HepG2 (cell line): ENCODE data around the gene NCBP3. TPM values are rescaled to one million over a fixed set of nuclear protein-coding genes. Genes with fewer than 3 reads are reported as not detected.

ENCODE experiments used
- BCLAF1 ChIP-seq: fragments of 450-650 bp; IDR thresholded peaks from 2 replicates; pipeline ENCODE4 v1.6.1; 2017; ENCODE audit warnings: mild to moderate bottlenecking
- MIER2 ChIP-seq: IDR thresholded peaks from 2 replicates; pipeline ENCODE4 v1.6.1; 2016; ENCODE audit warnings: missing biosample characterization, missing genetic modification reagents
- PHF20 ChIP-seq: sonication (generic); formaldehyde crosslinking; IDR thresholded peaks from 2 replicates; pipeline ENCODE4 v1.5.0; 2020; ENCODE audit warnings: mild to moderate bottlenecking, missing genetic modification reagents
- SIX4 ChIP-seq: sonication (generic); formaldehyde crosslinking; IDR thresholded peaks from 2 replicates; pipeline ENCODE4 v1.4.0; 2020; ENCODE audit warnings: missing genetic modification reagents
- XBP1 ChIP-seq: sonication (generic); formaldehyde crosslinking; IDR thresholded peaks from 2 replicates; pipeline ENCODE4 v1.5.0; 2020; ENCODE audit warnings: missing genetic modification reagents
- ZBTB1 ChIP-seq: sonication (generic); formaldehyde crosslinking; IDR thresholded peaks from 2 replicates; pipeline ENCODE4 v1.4.0; 2020; ENCODE audit warnings: missing genetic modification reagents, borderline replicate concordance
- ZBTB40 ChIP-seq, 2 experiments: fragments of 450-650 bp in 1 of 2; sonication (generic) in 1 of 2; formaldehyde crosslinking in 1 of 2; IDR thresholded peaks; 2 replicates each; pipeline versions ENCODE4 v1.6.1 to v1.8.0; 2016 to 2022; ENCODE audit warnings: antibody characterized with exemption in 1 of 2, mild to moderate bottlenecking in 1 of 2, missing genetic modification reagents in 1 of 2
- ZBTB43 ChIP-seq: sonication (generic); formaldehyde crosslinking; conservative IDR thresholded peaks from 2 replicates; pipeline ENCODE4 v1.4.0; 2020; ENCODE audit warnings: missing genetic modification reagents
- ZNF138 ChIP-seq: sonication (generic); formaldehyde crosslinking; IDR thresholded peaks from 2 replicates; pipeline ENCODE4 v1.5.0; 2020; ENCODE audit warnings: mild to moderate bottlenecking, low read depth, missing genetic modification reagents
- ZNF225 ChIP-seq: sonication (generic); formaldehyde crosslinking; IDR thresholded peaks from 2 replicates; pipeline ENCODE4 v1.4.0; 2020; ENCODE audit warnings: mild to moderate bottlenecking, missing genetic modification reagents
- ZNF234 ChIP-seq: sonication (generic); formaldehyde crosslinking; conservative IDR thresholded peaks from 2 replicates; pipeline ENCODE4 v1.5.1; 2020; ENCODE audit warnings: mild to moderate bottlenecking, missing genetic modification reagents
- ZNF326 ChIP-seq: sonication (generic); formaldehyde crosslinking; IDR thresholded peaks from 2 replicates; pipeline ENCODE4 v1.4.0; 2020; ENCODE audit warnings: missing genetic modification reagents, borderline replicate concordance
- ZNF44 ChIP-seq: sonication (generic); formaldehyde crosslinking; IDR thresholded peaks from 2 replicates; pipeline ENCODE4 v1.5.1; 2020; ENCODE audit warnings: mild to moderate bottlenecking, missing genetic modification reagents
- ZNF556 ChIP-seq: sonication (generic); formaldehyde crosslinking; IDR thresholded peaks from 2 replicates; pipeline ENCODE4 v1.4.0; 2020; ENCODE audit warnings: mild to moderate bottlenecking, missing genetic modification reagents, borderline replicate concordance
- ZNF614 ChIP-seq: IDR thresholded peaks from 2 replicates; pipeline ENCODE4 v1.6.1; 2018; ENCODE audit warnings: missing biosample characterization, missing genetic modification reagents, inconsistent platforms, borderline replicate concordance
- polyA plus RNA-seq, 8 experiments: library from polyadenylated mRNA; depleted of rRNA in 3 of 8; stranded (reverse) in 7 of 8; unstranded in 1 of 8; fragments of >200 nt; fragmentation: Illumina TruSeq in 4 of 8; extraction: Trizol in 4 of 8; gene quantifications; 2 replicates each; pipeline versions ENCODE4 v1.2.1 to v1.2.3, GENCODE V29; 2011 to 2016; ENCODE audit warnings: low read depth in 4 of 8, missing spikeins in 1 of 8, mixed read lengths in 1 of 8; ENCODE audit not compliant: insufficient read depth in 1 of 8
- total RNA-seq, 5 experiments: library from RNA; depleted of rRNA; stranded (reverse); fragments of >200 nt; fragmentation: Illumina TruSeq; extraction: Trizol; gene quantifications; 2 replicates each; pipeline ENCODE4 v1.2.3, GENCODE V29; 2016; ENCODE audit warnings: low read depth in 1 of 5

The NCBP3 gene
- total and polyA plus RNA-seq, 2 of the 13 experiments (the other 11 are each of a cell fraction or from before 2014, with no cell fraction given): 19.5 to 24.8 TPM

GRCh38 chr17:3802461-3803307, 43.4 kb downstream of the NCBP3 start (continued):
- 0 out of 2 replicates have a peak, but pooled peaks have one; percentile 40 for TF ChIP-seq PHF20 (CRISPR knock-in tag)
- TF ChIP-seq XBP1 (CRISPR knock-in tag): no peak
- TF ChIP-seq ZBTB40 (IDR thresholded peaks at IDR 0.05): no peak
- TF ChIP-seq ZBTB40 (CRISPR knock-in tag; IDR thresholded peaks at IDR 0.05): peak; percentile 62; the same call in 1 of the 2 replicates
- peak; percentile 94 for TF ChIP-seq ZNF614 (CRISPR knock-in tag)
- no peak for TF ChIP-seq ZBTB1 (CRISPR knock-in tag)
- TF ChIP-seq BCLAF1: no peak
- no peak; the same call in 1 of the 2 replicates for TF ChIP-seq ZNF234 (CRISPR knock-in tag)
- TF ChIP-seq MIER2: peak; percentile 81; the same call in 1 of the 2 replicates
- peak; percentile 87 for TF ChIP-seq SIX4 (CRISPR knock-in tag)
- no peak for TF ChIP-seq ZNF225
- peak; percentile 84; the same call in 1 of the 2 replicates for TF ChIP-seq ZBTB43 (CRISPR knock-in tag)
- no peak for TF ChIP-seq ZNF138
- TF ChIP-seq ZNF556: peak; percentile 91; the same call in 1 of the 2 replicates
- 0 out of 2 replicates have a peak, but pooled peaks have one; percentile 15 for TF ChIP-seq ZNF44 (CRISPR knock-in tag)
- no peak for TF ChIP-seq ZNF326
